Fibroblast of skin of right quadriceps (primary cell): Measurements from ENCODE around the gene PRR19.
"Not testable (repeated sequence)": the region's sequence is repeated elsewhere in the genome, so short reads cannot be mapped to it uniquely, and the experiment has no call there.

Source experiments
- DNase-seq: peaks from one replicate; pipeline ENCODE4 v3.0.0-alpha.2; 2013

PRR19 gene, protein sequence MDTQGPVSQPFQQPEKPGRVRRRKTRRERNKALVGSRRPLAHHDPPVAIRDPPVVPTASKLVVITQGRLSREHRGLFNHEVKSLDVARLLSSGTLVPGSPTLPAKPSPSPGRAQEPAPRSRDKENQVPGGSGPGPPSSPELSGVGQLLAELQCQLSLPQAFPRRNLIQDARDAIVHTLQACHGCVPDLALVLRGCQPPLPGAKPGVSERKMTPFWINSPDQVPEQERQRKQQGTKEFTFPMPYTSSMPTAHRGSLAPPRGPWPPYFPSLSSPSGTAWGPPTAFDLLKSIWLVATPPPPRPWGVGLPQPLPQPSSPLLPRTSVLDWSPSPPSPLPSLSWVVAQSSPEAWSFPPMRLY

DNA sequence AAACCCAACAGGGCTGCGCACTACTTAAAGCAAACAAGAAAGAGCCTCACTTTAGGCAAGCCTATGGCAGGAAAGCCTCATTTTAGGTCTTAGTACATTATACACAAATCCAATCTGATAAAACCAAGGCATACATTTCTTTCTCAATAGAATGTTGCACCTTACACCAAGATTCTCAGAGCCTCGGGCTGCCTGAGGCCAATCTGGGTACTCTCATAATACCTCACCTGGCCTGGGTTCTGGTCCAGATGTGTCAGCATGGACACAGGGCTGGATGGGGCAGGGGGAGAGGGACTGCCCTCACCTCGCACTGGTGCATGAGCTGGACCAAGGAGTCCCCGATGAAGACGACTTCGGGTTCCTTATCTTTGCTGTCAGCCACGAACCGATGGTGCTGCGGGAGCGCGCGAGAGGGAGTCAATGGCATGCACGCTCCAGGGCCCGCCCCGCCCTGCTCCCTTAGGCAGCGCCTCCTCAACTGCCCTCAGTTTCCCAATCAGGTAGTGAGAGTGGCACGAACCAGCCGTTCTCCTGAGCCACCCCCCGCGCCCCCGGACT, at the start of gene PRR19:
TSS of gene PRR19 (plus strand) at position 487 of the 558 bp plus-strand sequence. CDS start 7,453 bp downstream, outside the sequence.
- DNase-seq: no peak

DNA sequence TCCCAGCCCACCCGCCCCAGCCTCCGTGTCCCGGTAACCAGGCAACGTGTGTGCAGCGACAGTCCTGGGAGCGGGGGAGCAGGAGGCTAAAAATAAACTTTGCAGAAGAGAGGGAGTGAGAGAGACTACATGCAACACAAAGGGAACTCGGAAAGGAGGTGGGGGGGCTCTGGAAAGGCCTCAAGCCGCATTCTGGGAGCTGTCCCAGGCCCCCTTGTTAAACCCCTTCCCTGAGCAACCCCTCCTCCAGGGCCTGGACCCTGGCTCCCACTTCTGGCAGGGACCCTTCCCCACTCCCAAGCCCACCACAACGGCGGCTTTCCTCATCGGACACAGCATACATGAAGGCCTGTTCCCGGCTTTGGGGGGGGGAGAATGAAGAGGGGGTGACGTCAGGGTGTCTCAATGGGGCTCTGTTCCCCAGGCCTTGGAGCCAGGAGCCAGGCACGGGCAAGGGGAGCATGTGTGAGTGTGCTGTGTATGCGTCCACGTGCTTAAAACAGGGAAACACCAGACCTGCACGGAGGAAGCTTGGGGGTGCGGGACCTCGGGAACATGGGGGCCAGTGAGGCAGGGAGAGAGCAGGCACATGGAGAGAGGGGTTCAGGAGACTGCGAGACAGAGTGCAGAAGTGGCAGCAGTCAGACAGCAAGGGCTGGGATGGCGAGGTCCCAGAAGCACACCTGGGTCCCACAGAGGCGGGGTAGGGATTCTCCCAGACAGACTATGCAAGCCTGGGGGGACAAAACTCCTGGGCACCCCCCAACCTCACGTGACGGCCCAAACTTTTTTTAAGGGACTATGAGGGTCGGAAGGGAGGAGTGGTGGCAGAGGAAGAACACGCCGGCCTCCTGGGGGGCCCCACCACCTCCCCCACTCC, 49.3 kb upstream of the PRR19 start:
- DNase-seq: peak; percentile 52

DNA sequence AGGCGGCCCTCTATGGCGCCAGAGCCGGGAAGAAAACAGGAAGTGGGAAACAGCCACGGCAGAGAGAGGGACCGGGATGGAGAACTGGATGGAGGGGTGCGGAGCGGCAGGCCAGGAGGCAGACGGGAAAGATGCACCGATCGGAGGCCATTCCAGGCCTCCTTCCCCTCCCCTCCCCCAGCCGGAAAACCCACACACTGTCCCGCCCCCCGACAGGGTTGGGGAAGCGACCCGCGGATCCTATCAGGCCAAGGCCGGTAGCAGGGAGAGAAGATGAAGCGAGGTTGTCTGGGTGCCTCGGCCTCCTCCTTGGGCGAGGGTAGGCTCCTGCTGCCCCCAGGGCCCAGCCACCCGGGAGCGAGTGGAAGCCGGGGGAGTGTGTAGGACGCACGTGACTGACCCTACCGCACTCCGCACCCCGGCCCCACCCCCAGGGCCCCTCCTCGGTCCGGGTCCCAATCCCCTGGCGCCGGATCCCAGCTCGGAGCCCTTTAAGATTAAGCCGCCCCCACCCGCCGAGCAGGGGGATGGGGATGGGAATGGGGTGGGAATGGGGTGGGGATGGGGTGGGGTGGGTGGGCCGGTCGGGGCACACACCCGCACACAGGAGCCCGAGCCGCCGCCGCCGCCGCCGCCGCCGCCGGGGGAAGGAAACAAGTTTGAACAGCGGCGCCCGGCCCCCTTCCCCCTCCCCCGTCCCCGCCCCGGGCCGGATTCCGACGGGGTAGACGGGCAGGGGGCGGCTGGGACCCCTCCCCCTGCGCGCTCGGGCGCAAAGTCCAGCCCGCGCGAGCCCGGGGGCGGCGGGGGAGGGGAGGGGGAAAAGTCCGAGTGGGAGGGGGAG, 48.5 kb upstream of the PRR19 start:
- DNase-seq: peak; percentile 62

DNA sequence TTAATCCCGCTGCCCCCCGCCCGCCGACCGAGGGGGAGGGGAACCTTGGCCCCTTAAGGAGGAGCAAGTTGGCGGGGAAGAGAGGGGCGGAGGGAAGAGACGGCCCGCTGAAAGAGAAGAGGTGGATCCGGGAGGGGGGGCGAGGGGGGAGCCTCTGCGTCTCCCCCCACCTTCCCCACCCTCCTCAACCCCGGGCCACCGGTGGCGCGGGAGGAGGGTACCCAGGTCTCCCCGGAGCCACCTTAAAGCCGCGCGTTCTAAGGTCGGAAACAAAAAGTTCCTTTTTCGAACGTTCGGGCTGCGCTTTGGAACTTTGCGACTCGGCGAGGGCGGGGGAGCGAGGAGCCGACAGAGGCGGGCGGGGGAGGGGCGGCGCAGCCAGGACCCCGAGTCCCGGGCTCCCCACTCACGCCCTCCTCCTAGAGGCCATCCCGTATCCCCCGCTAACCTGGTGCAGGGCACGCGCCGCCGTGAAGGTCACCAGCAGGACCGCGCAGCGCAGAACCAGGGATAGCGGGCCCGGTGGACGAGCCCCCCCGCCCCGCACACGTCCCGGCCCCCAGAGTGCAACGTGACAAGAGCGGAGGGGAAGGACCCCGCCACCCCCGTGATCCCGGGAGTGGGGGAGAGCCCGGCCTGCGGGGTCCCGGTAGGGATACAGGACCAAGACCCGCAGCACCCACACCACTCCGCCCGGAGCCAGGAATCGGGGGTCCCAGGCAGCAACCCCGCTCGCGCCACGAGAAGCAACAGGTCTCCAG, 47.7 kb upstream of the PRR19 start:
- DNase-seq: peak; percentile 73

DNA sequence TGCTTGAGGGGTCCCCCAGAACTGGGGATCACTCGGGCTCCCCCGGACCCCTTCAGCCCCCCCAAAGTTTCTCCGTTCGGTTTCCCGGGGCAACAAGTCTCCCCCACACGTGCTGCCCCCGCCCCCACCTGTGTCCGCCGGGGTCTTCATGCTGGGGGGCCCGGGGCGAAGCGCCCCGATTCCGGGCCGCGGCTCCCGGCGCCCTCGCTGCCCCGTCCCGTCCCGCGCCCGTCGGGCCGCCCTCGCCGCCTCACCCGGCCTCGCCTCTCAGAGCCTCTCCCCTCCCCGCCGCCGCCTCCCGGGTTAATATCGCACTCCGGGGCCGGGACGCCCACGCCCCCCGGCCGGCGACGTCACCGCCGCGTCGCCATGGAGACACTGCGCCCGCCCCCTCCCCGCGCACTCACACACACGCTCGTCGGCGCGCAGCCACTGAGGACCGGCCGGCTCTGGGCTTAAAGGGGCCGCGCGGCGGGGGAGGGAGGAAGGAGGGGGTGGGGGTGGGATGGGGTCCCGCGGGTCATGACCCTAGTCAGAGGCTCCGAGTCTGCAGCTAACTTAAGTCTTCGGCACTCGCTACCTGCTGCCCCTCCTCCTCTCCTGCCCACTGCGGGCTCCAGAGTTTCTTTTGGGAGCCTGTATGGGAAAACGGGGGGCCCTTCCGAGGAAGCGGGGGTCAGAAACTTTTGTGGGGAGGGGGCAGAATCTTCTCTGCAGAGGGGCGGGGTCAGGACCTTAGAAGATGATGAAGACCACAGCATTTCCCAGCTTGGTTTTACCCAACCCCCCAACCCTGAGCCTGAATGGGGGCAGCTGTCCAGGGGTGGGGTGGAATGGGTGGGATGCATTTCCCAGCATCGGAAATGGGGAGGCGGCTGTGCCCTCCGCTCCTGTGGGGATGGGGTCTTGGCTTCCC, 46.8 kb upstream of the PRR19 start, which contains the start of gene ERF:
TSS of gene ERF (minus strand) at position 279 of the 916 bp plus-strand sequence. CDS start at position 150, 129 bp downstream.
- DNase-seq: peak; percentile 91

DNA sequence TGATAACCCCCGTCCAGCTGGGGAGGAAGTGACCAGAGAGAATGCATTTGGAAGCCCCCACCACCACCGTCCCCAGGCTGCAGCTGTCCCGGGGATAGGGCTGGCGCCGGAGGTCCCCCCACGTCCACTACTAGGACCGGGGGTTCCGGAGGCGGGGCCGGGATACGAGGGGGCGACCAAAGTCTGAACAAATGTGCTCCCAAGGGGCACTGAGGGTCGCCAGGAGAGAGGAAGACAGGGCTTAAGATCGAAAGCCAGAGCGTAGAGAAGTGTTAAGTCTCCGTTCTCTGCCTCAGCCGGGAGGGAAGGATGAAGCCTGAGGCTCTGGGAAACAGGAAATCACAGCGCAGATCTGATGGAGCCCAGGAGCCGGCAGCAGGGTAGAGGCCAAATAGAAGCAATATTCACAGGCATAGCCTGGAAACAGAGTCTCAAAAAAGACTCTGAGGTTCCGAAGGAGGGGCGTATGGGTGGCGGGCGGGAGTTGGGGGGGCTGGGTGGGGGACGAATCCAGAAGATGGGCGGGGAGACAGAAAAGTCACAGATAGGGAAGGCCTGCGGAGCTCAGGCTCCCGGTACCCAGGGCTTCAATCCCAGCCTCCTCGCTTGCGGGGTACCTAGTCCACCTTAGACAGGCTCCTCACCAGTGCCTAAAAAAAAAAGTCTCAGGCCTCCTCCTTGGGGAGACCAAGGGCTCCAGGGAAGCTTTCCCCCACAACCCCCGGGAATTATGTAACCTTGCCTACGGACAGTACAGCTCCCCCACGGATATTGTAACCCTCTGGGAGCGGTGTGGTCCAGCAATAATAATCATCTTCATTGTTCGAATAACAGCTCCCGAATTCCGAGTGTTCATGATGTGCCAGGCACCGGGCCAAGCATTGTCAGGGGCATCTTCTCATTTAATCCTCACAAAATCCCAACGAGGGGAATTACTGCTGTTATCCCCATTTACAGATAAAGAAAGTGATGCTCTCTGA, 45.9 kb upstream of the PRR19 start:
- DNase-seq: peak; percentile 53

DNA sequence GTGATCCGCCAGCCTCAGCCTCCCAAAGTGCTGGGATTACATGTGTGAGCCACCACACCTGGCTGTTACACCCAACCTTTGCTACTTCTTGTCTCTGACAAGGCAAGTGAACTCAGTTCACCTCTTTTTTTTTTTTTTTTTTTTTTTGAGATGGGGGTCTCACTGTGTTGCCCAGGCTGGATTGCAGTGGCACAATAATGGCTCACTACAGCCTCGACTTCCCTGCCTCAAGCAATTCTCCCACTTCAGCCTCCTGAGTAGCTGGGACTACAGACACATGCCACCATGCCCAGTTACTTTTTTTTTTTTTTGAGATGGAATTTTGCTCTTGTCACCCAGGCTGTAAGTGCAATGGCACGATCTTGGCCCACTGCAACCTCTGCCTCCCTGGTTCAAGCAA, 44.1 kb upstream of the PRR19 start:
- DNase-seq: not testable (repeated sequence)

DNA sequence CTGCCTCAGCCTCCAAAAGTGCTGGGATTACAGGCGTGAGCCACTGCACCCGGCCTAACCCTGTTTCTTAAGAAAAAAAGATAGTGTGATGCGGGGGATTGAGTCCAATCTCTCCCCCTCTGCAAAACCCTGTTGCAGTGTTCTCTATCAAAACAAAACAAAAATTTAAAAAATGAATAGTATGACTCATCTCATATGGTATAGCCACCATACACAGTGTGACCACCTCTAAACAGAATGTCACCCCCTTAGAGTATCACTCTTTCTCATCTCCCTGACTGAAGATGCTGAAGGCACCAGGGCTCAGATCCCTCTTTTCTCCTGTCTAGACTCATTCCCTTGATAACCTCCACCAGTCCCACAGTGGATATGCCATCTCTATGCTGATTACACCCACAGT, 40.2 kb upstream of the PRR19 start:
- DNase-seq: no peak

DNA sequence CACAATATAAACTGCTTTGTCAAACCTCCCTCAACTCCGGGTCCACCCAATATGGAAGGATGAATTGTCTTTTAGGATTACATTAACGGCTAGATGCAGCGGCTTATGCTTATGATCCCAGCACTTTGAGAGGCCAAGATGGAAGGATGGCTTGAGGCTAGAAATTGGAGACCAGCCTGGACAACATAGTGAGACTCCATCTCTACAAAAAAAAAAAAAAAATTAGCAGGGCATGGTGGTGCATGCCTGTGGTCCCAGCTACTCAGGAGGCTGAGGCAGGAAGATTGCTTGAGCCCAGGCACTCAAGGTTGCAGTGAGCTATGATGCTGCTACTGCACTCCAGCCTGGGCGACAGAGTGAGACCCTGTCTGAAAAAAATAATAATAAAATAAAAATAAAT, 35.8 kb upstream of the PRR19 start:
- not testable (repeated sequence) for DNase-seq

DNA sequence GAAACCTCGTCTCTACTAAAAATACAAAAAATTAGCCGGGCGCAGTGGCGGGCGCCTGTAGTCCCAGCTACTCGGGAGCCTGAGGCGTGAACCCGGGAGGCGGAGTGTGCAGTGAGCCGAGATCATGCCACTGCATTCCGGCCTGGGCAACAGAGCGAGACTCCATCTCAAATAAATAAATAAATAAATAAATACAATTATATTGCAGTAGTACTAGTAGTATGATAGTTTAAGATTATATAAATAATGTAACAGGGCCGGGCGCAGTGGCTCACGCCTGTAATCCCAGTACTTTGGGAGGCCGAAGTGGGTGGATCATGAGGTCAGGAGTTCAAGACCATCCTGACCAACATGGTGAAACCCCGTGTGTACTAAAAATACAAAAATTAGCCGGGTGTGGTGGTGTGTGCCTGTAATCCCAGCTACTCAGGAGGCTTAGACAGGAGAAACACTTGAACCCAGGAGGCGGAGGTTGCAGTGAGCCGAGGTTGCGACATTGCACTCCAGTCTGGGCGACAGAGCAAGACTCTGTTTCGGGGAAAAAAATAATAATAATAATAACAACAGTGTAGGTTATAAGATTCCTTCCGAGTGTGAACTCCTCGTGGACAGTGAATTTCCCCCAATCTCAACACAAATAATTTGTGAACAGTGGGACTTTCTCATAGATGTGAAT, 34.9 kb upstream of the PRR19 start:
- DNase-seq: not testable (repeated sequence)

DNA sequence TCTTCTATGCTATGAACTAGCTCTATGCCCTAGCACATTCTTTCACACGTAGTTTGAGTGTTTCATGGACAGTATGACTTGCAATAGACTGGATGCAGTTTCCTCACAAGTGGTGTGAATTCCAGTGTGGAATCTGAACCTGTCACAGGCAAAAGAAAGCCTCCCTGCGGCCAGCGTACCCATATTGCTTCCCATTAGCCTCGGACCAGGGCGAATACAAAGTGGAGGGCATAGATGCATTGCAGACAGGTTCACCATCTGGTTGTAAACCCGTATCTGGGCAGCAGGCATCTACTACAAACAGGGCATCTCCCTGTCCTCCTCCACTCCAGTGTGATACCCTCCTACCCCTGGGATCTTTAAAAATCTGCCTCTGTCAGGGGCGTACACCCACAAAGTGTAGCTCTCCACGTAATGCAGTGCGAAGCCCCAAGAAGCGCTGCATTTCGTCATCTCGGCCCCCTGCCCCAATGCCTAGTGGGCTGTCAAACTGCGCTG, 34.2 kb upstream of the PRR19 start:
- DNase-seq: no peak

DNA sequence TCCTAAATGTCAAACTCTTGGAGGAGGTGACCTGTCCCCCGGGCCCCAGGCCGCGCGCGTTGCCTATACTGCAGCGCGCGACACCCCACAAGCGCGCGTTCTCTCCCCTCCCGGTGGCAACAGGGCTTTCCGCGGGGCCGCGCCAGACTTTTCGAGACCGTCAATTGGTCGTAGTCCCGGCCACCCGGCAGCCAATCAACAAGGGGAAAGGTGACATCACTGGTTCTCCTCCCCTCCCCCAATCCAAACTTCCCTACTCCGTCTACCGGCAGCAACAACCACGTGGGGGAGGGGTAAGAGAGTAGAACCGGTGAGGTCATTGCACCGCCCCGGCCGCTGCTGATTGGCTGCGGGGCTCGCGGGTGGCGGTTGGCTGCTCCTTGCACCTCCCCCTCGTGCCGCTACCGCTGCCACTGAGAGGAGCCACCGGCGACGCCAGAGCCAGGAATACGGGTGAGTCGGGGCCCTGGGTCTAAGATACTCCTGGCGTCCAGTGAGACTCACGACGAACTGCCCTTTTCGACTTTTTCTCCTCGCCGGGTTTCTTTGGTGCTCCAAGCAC, 33.7 kb upstream of the PRR19 start:
- peak; percentile 100 for DNase-seq

DNA sequence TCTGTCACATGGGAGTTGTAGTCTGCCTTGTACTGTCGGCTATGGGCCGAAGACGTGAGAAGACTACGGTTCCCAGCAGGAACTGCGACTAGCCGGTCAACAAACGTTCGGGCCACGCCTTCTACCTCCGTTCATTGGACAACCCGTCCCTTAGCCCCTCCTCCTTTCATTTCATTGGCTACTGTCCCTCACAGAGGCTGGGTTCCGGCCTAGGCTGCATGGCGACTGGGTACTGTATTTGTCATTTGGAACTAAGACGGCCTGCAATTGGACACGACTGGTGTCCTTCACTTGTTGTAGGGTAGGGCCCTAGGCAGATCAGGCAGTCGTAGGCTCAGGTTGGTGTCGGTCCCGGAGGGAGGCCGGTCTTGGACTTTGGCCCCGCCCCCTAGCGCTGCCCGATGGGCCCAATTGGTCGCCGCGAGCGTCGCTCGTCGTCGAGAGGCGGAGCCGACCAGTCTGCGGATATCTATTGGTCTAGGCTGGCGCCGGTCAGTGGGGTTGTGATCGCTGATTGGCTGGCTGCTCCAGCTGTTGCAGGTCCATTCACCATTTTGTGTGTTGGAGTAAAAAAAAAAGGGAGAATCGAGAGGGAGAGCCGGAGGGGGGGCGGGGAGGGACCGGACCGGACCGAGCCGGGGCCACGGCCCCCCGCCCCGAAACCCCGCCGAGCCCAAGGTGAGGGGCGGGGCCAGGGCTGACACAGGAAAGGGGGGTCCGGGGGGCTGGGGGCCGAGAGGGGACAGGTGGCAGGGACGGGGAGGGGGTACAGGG, 33.0 kb upstream of the PRR19 start, which contains the start of gene CIC:
TSS of gene CIC (plus strand) at position 549 of the 774 bp plus-strand sequence. CDS start 2,532 bp downstream, outside the sequence.
- peak; percentile 100 for DNase-seq

DNA sequence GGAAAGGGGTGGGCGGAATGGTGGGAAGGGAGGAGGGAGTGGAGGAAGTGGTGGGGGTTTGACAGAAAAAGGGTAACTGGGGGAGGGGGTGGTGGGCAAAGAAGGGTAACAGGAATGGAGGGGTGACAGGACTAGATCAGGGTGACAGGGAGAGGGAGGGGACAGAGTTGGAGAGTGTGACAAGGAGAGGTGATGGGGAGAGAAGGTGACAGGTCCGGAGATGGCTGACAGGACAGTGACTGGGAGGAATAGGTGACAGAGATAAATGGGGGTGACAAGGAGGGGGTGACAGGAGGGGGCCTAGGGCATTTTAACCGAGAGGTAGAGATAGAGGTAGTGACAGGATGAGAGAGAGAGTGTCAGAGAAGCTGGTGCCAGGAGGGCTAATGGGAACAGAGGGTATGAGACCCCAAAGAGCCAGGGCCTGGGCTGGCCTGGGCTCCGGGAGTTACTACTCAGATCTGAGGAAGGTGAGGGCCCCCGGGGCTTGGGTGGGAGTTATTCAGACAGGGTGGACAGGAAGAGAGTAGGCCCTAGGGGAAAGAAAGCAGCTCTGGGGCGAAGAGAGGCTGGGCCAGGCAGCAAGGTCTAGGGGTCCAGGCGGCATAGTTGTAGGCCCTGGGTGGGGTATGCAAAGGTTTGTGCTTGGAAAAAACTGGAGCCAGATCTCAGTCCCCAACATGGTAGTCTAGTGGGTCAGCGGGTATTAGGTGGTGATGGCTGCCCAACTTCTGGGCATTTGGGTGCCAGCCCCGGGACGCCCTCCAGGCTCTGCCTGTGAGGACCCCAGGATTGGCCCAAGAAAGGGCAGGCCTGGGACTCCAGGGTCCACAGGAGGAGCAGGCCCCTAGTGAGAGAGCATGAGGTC, 32.2 kb upstream of the PRR19 start:
- no peak for DNase-seq

DNA sequence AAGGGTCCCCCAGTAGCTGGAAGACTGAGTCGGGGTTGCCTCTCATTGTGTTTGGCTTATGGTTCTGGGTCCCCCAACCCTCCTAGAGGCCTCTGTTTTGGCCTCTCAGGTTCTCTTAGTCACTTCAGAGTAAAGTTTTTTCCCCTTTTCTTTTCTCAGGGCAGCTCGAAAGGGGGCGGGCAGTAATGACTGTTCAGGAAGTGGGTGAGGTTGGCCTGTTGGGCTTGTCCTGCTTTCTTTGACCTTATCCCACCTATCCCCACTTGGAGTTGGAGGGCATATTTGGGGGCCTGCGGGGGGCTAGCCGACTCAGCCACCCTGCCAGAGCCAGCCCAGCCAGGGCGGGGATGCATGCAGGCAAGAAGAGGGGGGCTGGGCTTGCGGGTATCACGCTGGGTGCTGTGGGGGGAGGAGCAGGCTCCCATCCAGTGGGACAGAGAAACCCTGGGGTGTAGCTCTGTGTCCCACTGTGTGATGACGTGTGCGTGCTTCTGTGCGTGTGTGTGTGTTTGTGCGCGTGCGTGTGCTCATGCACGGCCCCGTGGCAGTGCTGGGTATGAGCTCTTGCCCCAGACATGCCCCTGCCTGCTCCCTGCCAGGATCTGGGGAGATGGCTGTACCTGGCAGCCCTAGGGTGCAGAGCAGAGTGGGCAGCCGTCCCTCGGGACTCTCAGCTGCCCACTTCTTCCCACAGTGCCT, 31.4 kb upstream of the PRR19 start:
- peak; percentile 66 for DNase-seq

DNA sequence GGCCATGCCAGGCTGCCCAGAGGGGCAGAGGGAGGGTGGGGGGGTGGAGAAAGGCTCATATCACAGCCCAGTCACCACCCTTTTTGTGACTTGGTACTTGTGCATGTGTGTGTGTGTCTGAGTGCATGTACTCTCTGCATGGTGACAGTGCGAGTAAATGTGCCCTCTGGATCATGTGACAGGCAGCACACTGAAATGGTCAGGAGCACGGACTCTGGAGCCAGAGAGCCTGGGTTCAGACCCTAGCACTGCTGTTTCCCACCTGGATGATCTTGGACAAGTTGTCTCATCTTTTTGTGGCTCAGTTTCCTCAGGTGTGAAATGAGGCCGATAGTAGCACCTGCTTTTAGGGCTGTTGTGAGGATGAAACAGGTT, 30.9 kb upstream of the PRR19 start:
- DNase-seq: no peak
